ENCODE data around the gene TEDC1. TPM values are rescaled to one million over a fixed set of nuclear protein-coding genes. Genes with fewer than 3 reads are reported as not detected.
"Not testable (repeated sequence)": the region's sequence is repeated elsewhere in the genome, so short reads cannot be mapped to it uniquely, and the experiment has no call there.

TEDC1 gene
- total RNA-seq, 1 donor from 2014 or later: 6.2 TPM

DNA sequence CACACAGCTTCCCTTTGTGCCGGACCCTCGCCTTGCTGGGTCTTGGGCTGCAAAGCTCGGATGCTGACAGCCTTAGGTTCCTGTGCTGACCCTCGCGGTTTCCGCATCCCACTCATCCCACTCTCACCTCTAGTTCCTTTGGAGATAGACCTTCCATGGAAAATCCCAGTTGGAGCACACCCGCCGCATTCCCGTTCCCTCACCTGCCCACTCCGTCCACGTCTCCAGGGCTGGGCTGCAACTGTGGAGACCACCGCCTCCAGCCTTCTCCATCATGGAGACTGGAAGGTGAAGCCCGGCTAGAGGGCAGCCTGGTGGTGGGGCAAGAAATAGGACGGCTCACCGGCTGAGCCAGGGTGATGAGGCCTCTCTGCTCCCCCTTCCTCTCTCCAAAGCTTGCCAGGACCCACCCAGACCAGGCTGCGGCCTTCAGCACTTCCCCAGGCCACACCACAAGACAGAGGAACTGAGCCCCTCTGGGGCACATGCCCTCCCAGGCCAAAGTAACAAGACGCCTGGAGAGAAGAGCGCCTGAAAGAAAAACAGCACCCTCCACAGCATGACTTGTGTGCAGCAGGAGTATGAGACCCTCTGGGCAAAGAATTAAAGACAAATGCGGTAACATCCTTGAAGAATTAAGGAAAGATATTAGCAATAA lies 50.3 kb downstream of the TEDC1 start:
- DNase-seq: no peak
- ATAC-seq (ENCODE audit: poor library complexity): no peak
- intact Hi-C loops (cut with DNase I): no loop called here

DNA sequence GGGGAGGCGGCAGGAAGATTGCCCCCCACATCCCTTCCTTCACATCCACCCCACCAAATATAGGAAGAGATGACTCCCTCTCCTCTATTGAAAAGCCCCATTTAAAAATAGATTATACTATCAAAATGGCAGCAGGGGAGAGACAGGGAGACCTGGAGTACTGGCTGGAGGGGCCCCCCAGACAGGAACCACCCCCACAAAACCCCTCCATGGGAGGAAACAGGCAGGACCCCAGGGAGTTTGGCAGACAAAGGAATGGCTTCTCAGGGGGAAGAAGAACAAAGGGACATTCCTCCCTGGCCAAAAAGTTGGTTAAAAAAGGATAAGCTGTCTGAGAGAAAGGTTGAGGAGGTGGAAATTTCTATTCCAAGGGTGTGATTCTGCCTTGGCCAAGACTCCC lies 54.6 kb downstream of the TEDC1 start:
- DNase-seq; intact Hi-C loops (cut with DNase I); ATAC-seq (ENCODE audit: poor library complexity): not testable (repeated sequence)

DNA sequence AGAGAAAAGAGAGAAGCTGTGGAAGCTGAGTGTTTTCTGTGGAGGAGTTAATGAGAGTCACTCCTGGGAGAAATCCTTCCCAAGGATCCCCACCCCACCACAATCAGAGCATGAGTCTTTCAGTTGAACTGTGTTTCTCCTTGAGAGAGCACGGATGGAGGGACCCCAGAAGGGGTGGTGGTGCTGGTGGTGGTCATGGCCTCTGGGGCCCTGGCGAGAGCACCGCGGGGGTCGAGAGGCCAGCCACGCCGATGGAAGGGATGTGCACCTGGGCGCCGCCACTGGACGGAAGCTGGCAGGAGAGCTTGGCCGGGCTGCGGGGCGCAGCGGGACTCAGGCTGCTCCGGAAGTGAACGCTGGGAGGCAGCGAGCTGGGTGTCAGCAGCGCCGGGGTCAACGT lies 55.4 kb downstream of the TEDC1 start:
- ATAC-seq (ENCODE audit: poor library complexity); intact Hi-C loops (cut with DNase I); DNase-seq: not testable (repeated sequence)

DNA sequence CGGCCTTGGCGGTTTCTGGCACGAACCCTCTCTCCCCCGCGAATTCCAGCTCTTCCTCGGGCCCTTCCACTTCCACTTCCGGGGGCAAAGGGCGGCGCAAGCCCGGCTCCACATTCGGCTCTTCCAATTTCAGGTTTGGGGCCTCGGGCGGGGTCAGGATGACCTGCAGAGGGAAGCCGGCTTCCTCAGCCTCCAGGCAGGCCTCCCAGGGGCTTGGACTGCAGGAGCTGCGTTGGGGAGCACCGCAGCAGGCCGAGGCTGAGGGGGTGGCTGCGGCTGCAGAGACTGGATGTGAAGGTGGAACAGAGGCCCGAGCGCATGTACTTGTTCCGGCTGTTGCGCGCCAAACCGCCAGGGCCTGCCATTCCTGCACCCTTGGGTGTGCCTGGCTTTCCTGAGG lies 56.0 kb downstream of the TEDC1 start:
- ATAC-seq (ENCODE audit: poor library complexity); DNase-seq; intact Hi-C loops (cut with DNase I): not testable (repeated sequence)

DNA sequence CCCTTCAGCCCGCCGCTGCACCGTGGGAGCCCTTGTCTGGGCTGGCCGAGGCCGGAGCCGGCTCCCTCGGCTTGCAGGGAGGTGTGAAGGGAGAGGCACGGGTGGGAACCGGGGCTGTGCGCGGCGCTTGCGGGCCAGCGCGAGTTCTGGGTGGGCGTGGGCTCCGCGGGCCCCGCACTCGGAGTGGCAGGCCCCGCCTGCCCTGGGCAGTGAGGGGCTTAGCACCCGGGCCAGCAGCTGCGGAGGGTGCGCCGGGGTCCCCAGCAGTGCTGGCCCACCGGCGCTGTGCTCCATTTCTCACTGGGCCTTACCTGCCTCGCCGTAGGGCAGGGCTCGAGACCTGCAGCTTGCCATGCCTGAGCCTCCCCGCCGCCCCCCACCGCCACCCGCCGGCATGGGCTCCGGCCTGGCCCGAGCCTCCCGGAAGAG lies 56.7 kb downstream of the TEDC1 start:
- DNase-seq (no peak), ATAC-seq (ENCODE audit: poor library complexity) (no peak)
- intact Hi-C loops (cut with DNase I): no loop called here

Other genes with a start within 250 kb of the TEDC1 start
- 45.5 TPM for gene BTBD6, start 242.7 kb upstream of the TEDC1 start, total RNA-seq
- gene BRF1, start 190.2 kb upstream of the TEDC1 start, total RNA-seq: 17.5 TPM
- gene PACS2, start 176.5 kb upstream of the TEDC1 start, total RNA-seq: 66.8 TPM
- gene TEX22, start 92.7 kb upstream of the TEDC1 start, total RNA-seq: 1.9 TPM
- gene MTA1, start 71.4 kb upstream of the TEDC1 start, total RNA-seq: 191 TPM
- gene CRIP2, start 16.4 kb upstream of the TEDC1 start, total RNA-seq: 1,011 TPM
- 71.8 TPM for gene CRIP1, start 4.4 kb upstream of the TEDC1 start, total RNA-seq
- gene TMEM121, start 35.3 kb downstream of the TEDC1 start, total RNA-seq: 3.1 TPM